Left renal cortex interstitium (tissue), 4 donors: Measurements from ENCODE around the gene CISTR. TPM values are rescaled to one million over a fixed set of nuclear protein-coding genes. Genes with fewer than 3 reads are reported as not detected.

Source experiments
- polyA plus RNA-seq, 4 donors: library from polyadenylated mRNA; unstranded; fragments of 120-200 nt; gene quantifications; one replicate each; pipeline ENCODE4 v1.2.1, GENCODE V29; 2013; ENCODE audit not compliant: insufficient read length in 4 of 4

Gene CISTR
- polyA plus RNA-seq, 4 donors, result 0.24 to 0.44 (median 0.32) TPM; not detected in 1

Other genes with a start within 250 kb of the CISTR start
- 1 to 10 TPM in 1 of 4 donors, under 1 TPM in 1, not detected in 2; 0.73 to 1.3 TPM for gene NPFF, start 244.5 kb downstream of the CISTR start, polyA plus RNA-seq
- gene ATF7, start 125.6 kb downstream of the CISTR start, polyA plus RNA-seq, result 10 to 100 TPM; 35.6 to 47.6 (median 44.7) TPM
- 100 to 1,000 TPM; 557 to 624 (median 590) TPM for gene ATP5MC2, start 75.9 kb downstream of the CISTR start, polyA plus RNA-seq
- 100 to 1,000 TPM; 111 to 148 (median 133) TPM for gene CALCOCO1, start 24.5 kb downstream of the CISTR start, polyA plus RNA-seq
- gene HOXC13, start 186.9 kb upstream of the CISTR start, polyA plus RNA-seq, result not detected
- not detected for gene HOXC12, start 202.9 kb upstream of the CISTR start, polyA plus RNA-seq
- gene HOXC11, start 221.1 kb upstream of the CISTR start, polyA plus RNA-seq, result 1 to 10 TPM in 3 of 4 donors, under 1 TPM in 1; 0.96 to 3.6 (median 2.3) TPM
- gene HOTAIR, start 223.0 kb upstream of the CISTR start, polyA plus RNA-seq, result 1 to 10 TPM in 3 of 4 donors, under 1 TPM in 1; 0.96 to 2.3 (median 1.8) TPM
- gene HOXC10, start 233.2 kb upstream of the CISTR start, polyA plus RNA-seq, result 10 to 100 TPM; 53.9 to 75.6 (median 65.7) TPM
- 10 to 100 TPM; 19.1 to 33.6 (median 28.1) TPM for gene HOXC9, start 248.2 kb upstream of the CISTR start, polyA plus RNA-seq